Neural progenitor cell (in vitro differentiated cells): ENCODE data around the gene SLC44A1.

Source experiments
- CTCF ChIP-seq: fragments of 200-600 bp; sonication (generic); IDR thresholded peaks from 2 replicates; pipeline ENCODE4 v1.5.1; 2017; ENCODE audit warnings: antibody characterized with exemption, mild to moderate bottlenecking
- EZH2 ChIP-seq: fragments of 200-600 bp; sonication (generic); IDR thresholded peaks from 2 replicates; pipeline ENCODE4 v1.6.1; 2017; ENCODE audit warnings: antibody characterized with exemption, mild to moderate bottlenecking, moderate library complexity

DNA sequence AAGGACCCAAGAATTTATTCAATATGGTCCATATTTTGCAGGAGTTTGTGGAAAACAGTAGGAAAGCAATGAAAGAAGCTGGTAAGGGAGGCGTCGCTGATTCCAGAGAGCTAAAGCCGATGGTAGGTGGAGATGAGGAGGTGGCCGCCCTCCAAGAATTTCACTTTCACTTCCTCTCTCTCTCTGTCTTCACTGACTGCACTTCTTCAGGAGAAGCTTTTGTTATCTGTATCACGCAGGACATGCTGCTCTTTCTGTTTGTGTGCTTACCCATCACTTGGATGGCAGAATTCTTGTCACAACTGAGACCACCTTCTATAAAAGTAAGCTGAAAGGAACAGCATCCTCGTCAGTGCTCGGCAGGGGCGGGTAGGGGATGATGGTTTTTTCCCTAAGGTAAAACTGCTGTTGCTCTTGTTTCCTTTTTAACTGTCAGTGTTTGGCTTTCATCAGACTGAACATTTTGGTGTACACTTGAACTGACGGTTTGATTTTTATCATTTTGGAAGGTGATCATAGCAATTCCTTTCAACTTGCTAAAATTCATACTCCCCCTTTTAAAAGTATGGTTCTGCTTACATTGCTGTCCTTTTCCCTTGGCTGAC, 141.0 kb downstream of the SLC44A1 start:
- TF ChIP-seq CTCF = no peak
- TF ChIP-seq EZH2 = no peak
